Stimulated activated CD8-positive, alpha-beta memory T cell treated with anti-CD3 and anti-CD28 coated beads, Interleukin-12 subunit alpha, Interleukin-12 subunit beta, amount 100 ng/mL, for 1 hour (primary cell): ENCODE results near the gene NGF.

ENCODE experiments used
- DNase-seq: peaks from one replicate; pipeline ENCODE4 v3.0.0-alpha.2; 2020; ENCODE audit warnings: low read depth

NGF gene

DNA sequence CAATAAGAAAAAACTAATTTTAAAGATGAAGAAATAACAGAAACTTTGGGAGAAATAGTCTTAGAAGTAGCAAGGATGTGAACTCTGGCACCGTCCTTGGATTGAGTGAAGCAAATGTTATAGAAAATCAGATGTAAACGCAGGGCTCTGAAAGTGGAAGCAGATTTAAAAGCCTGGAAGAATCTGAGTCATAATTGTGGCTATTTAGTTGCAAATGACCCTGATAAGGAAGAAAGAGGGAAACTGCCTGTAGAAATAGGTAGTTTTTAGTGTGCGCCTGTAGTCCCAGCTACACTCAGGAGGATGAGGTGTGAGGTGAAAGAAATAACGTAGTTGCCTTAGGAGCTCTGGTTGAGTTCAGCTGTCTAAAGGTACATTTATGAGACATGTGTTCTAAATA, 101.0 kb downstream of the NGF start:
- DNase-seq = no peak
